GM23338 (cell line): ENCODE results near the gene GUCD1. TPM values are rescaled to one million over a fixed set of nuclear protein-coding genes. Genes with fewer than 3 reads are reported as not detected.

ENCODE experiments used
- ATAC-seq: fragments of 200-7000 bp; cut with Tn5 transposase; 3 replicates; pipeline ENCODE4 v1.9.1; 2020
- DNase-seq: peaks from one replicate; pipeline ENCODE4 v3.0.0-alpha.2; 2015; ENCODE audit warnings: low spot score
- H2AFZ ChIP-seq: fragments of 200-600 bp; sonication (generic); 2 replicates; pipeline ENCODE4 v1.8.0; 2016; ENCODE audit warnings: antibody characterized with exemption, mild to moderate bottlenecking, moderate library complexity
- H3F3A ChIP-seq: fragments of 200-600 bp; sonication (generic); replicated peaks from 2 replicates; pipeline ENCODE4 v1.8.0; 2017; ENCODE audit warnings: antibody characterized with exemption, mixed run types, low read depth
- H3K27ac ChIP-seq: fragments of 200-600 bp; sonication (generic); 2 replicates; pipeline ENCODE4 v1.6.1; 2016; ENCODE audit warnings: low read depth
- H3K27me3 ChIP-seq: fragments of 200-600 bp; sonication (generic); 2 replicates; pipeline ENCODE4 v1.8.0; 2016; ENCODE audit warnings: mild to moderate bottlenecking, mixed run types, moderate library complexity; ENCODE audit not compliant: insufficient read depth
- H3K36me3 ChIP-seq: fragments of 200-600 bp; sonication (generic); 2 replicates; pipeline ENCODE4 v1.8.0; 2016; ENCODE audit warnings: mild to moderate bottlenecking; ENCODE audit not compliant: insufficient read depth
- H3K4me1 ChIP-seq: fragments of 200-600 bp; sonication (generic); 2 replicates; pipeline ENCODE4 v1.8.0; 2016; ENCODE audit warnings: mild to moderate bottlenecking, moderate library complexity; ENCODE audit not compliant: insufficient read depth
- H3K4me2 ChIP-seq: fragments of 200-600 bp; sonication (generic); 2 replicates; pipeline ENCODE4 v1.7.1; 2017; ENCODE audit warnings: mixed run types
- H3K4me3 ChIP-seq: fragments of 200-600 bp; sonication (generic); 2 replicates; pipeline ENCODE4 v1.6.1; 2016; ENCODE audit warnings: mixed run types
- H3K79me2 ChIP-seq: fragments of 200-600 bp; sonication (generic); replicated peaks from 2 replicates; pipeline ENCODE4 v1.8.0; 2017; ENCODE audit warnings: mild to moderate bottlenecking; ENCODE audit not compliant: insufficient read depth
- H3K9me2 ChIP-seq: fragments of 200-600 bp; sonication (generic); 2 replicates; pipeline ENCODE4 v1.8.0; 2017; ENCODE audit not compliant: insufficient read depth
- H4K20me1 ChIP-seq: fragments of 200-600 bp; sonication (generic); replicated peaks from 2 replicates; pipeline ENCODE4 v1.8.0; 2017; ENCODE audit warnings: mild to moderate bottlenecking; ENCODE audit not compliant: insufficient read depth
- H3K27ac Mint-ChIP-seq: 2 replicates; pipeline ENCODE4 v1.8.0; 2020; ENCODE audit warnings: inconsistent platforms, mild to moderate bottlenecking, moderate library complexity, mixed read lengths
- H3K27me3 Mint-ChIP-seq: 3 replicates; pipeline ENCODE4 v1.8.0; 2022; ENCODE audit warnings: low read depth, mild to moderate bottlenecking, moderate library complexity, mixed read lengths, inconsistent platforms; ENCODE audit not compliant: insufficient read depth, poor library complexity
- H3K36me3 Mint-ChIP-seq: 3 replicates; pipeline ENCODE4 v1.8.0; 2021; ENCODE audit warnings: low read depth, mild to moderate bottlenecking, inconsistent platforms, moderate library complexity, mixed read lengths
- H3K4me1 Mint-ChIP-seq: 3 replicates; pipeline ENCODE4 v1.8.0; 2020; ENCODE audit warnings: mild to moderate bottlenecking, inconsistent platforms, mixed read lengths
- H3K4me3 Mint-ChIP-seq: 3 replicates; pipeline ENCODE4 v1.8.0; 2021; ENCODE audit warnings: moderate library complexity, mild to moderate bottlenecking, inconsistent platforms, mixed read lengths
- H3K9me3 Mint-ChIP-seq: 3 replicates; pipeline ENCODE4 v1.8.0; 2020; ENCODE audit warnings: moderate library complexity, mild to moderate bottlenecking, inconsistent platforms, mixed read lengths
- CREB1 ChIP-seq: fragments of 250-450 bp; sonication (Bioruptor Pico); IDR thresholded peaks from 2 replicates; pipeline ENCODE4 v1.5.0; 2020; ENCODE audit warnings: low read depth, mild to moderate bottlenecking, moderate library complexity
- ETS1 ChIP-seq: IDR thresholded peaks from 2 replicates; pipeline ENCODE4 v1.6.1; 2016; ENCODE audit warnings: antibody characterized with exemption
- EZH2 ChIP-seq: fragments of 200-600 bp; sonication (generic); IDR thresholded peaks from one replicate; pipeline ENCODE4 v1.8.0; 2017; ENCODE audit warnings: antibody characterized with exemption, mild to moderate bottlenecking, low read depth; ENCODE audit not compliant: unreplicated experiment
- EZH2phosphoT487 ChIP-seq: fragments of 200-600 bp; sonication (generic); IDR thresholded peaks from one replicate; pipeline ENCODE4 v1.8.1; 2018; ENCODE audit warnings: antibody characterized with exemption; ENCODE audit not compliant: unreplicated experiment
- JUNB ChIP-seq: IDR thresholded peaks from one replicate; pipeline ENCODE4 v1.6.1; 2016; ENCODE audit warnings: antibody characterized with exemption; ENCODE audit not compliant: unreplicated experiment
- NANOG ChIP-seq: IDR thresholded peaks from 2 replicates; pipeline ENCODE4 v1.6.1; 2016; ENCODE audit warnings: antibody characterized with exemption, borderline replicate concordance
- POLR2AphosphoS5 ChIP-seq: IDR thresholded peaks from 2 replicates; pipeline ENCODE4 v1.6.1; 2016; ENCODE audit warnings: antibody characterized with exemption, low read depth
- REST ChIP-seq: IDR thresholded peaks from one replicate; pipeline ENCODE4 v1.6.1; 2018; ENCODE audit warnings: antibody characterized with exemption; ENCODE audit not compliant: unreplicated experiment
- STAT1 ChIP-seq: IDR thresholded peaks from one replicate; pipeline ENCODE4 v1.6.1; 2016; ENCODE audit warnings: antibody characterized with exemption; ENCODE audit not compliant: unreplicated experiment
- ZNF114 ChIP-seq: fragments of 250-450 bp; sonication (Bioruptor Pico); IDR thresholded peaks from 2 replicates; pipeline ENCODE4 v1.5.0; 2020; ENCODE audit warnings: mild to moderate bottlenecking, moderate library complexity
- ZNF462 ChIP-seq: fragments of 250-450 bp; sonication (Bioruptor Pico); IDR thresholded peaks from 2 replicates; pipeline ENCODE4 v1.5.0; 2020; ENCODE audit warnings: mild to moderate bottlenecking, moderate library complexity
- polyA plus RNA-seq: library from polyadenylated mRNA; unstranded; fragments of >200 nt; fragmentation: Nextera tagmentation; extraction: Ambion mirVana; gene quantifications from 2 replicates; pipeline ENCODE4 v1.2.1, GENCODE V29; 2016
- total RNA-seq: library from RNA; depleted of rRNA; stranded (reverse); fragments of >200 nt; shearing (Covaris generic); gene quantifications from 2 replicates; pipeline ENCODE4 v1.2.3, GENCODE V29; 2014

The GUCD1 gene
- total and polyA plus RNA-seq, 2 experiments from 2014 or later: 39.0 to 106 TPM

GRCh38 chr22:24500277-24500820 lies 54.6 kb downstream of the GUCD1 start:
- H3K4me1 ChIP-seq: no peaks in the 10 kb centered on the region
- H3K27me3 Mint-ChIP-seq: peaks cover 15% of the 10 kb centered on the region
- no peaks in the 10 kb centered on the region; the same call in 1 of the 2 replicates for H3K36me3 ChIP-seq
- H3K27me3 ChIP-seq: peaks cover 17% of the 10 kb centered on the region
- no peak overlapping the region for H3K27ac Mint-ChIP-seq
- H3K4me1 Mint-ChIP-seq: peaks cover 7% of the 10 kb centered on the region; the same call in 2 of the 3 replicates
- H4K20me1 ChIP-seq: no peaks in the 10 kb centered on the region; the same call in 1 of the 2 replicates
- peaks cover 7% of the 10 kb centered on the region; the same call in 2 of the 3 replicates for H3K9me3 Mint-ChIP-seq
- no peaks in the 10 kb centered on the region for H3K79me2 ChIP-seq
- H3K4me2 ChIP-seq: no peak overlapping the region
- H3K4me3 Mint-ChIP-seq: no peak overlapping the region
- DNase-seq (no peak), ATAC-seq (peak; percentile 56)
- H3K9me2 ChIP-seq: no peaks in the 10 kb centered on the region
- H3K36me3 Mint-ChIP-seq: peaks cover under 1% of the 10 kb centered on the region; the same call in 1 of the 3 replicates
- no peak overlapping the region for H3K27ac ChIP-seq
- TF ChIP-seq POLR2AphosphoS5 (no peak), EZH2phosphoT487 (no peak), STAT1 (no peak), ZNF114 (CRISPR knock-in tag) (no peak), CREB1 (CRISPR knock-in tag) (no peak), JUNB (no peak), EZH2 (no peak), ZNF462 (CRISPR knock-in tag) (no peak), ETS1 (no peak), REST (no peak), NANOG (no peak)
- H2AFZ ChIP-seq: 0 out of 2 replicates have a peak overlapping the region, but pooled peaks have one; percentile 52
- H3F3A ChIP-seq: no peaks in the 10 kb centered on the region
- H3K4me3 ChIP-seq: no peak overlapping the region
